ENCODE results near the gene GKN2. TPM values are rescaled to one million over a fixed set of nuclear protein-coding genes. Genes with fewer than 3 reads are reported as not detected.

GKN2 gene
- total RNA-seq, 1 experiment from 2014 or later, result not detected

GRCh38 chr2:68911246-68911645 is 41.4 kb downstream of the GKN2 start:
- DNase-seq, result no peak
- Mint-ChIP-seq H3K36me3 (ENCODE audit: insufficient read depth, unreplicated experiment) (no peaks in the 10 kb centered on the region), H3K27me3 (ENCODE audit: insufficient read depth, unreplicated experiment) (no peaks in the 10 kb centered on the region), H3K9me3 (ENCODE audit: unreplicated experiment) (no peaks in the 10 kb centered on the region), H3K4me1 (ENCODE audit: low read depth, unreplicated experiment) (no peaks in the 10 kb centered on the region), H3K4me3 (ENCODE audit: unreplicated experiment) (no peak overlapping the region), H3K27ac (ENCODE audit: unreplicated experiment) (no peak overlapping the region)
- H3K36me3 ChIP-seq (ENCODE audit: control insufficient read depth, insufficient read depth, low read length), result no peaks in the 10 kb centered on the region
- POLR2A ChIA-PET, result no interaction called here
- TF ChIP-seq CTCF (IDR thresholded peaks at IDR 0.05; ENCODE audit: insufficient read depth in 1 of 2, low read depth in 1 of 2, low read length in 1 of 2, severe bottlenecking in 1 of 2, unreplicated experiment in 1 of 2), result no peak
- H3K9me3 ChIP-seq, result no peaks in the 10 kb centered on the region
- H3K27me3 ChIP-seq (replicated peaks; ENCODE audit: control insufficient read depth, insufficient read depth, low read length), result no peaks in the 10 kb centered on the region
- CTCF ChIA-PET, result interaction anchor here (0.6 kb wide), 1 partner anchor 17 kb away, joined by 3 read pairs; no protein-coding TSS in a partner anchor
- intact Hi-C loops (cut with micrococcal nuclease; ENCODE audit: unreplicated experiment), result no loop called here
- BruUV-seq (replicated peaks), result no TSS peak
- no peaks in the 10 kb centered on the region for H3K4me1 ChIP-seq
- H3K4me3 ChIP-seq (ENCODE audit: low read depth, low read length), result no peak overlapping the region

- DNase-seq, result peak; percentile 68 to 76
- Histone ChIP-seq H3K27me3 (replicated peaks; ENCODE audit: control insufficient read depth, insufficient read depth, low read length) (no peaks in the 10 kb centered on the region), H3K36me3 (ENCODE audit: control insufficient read depth, insufficient read depth, low read length) (no peaks in the 10 kb centered on the region), H3K4me1 (no peaks in the 10 kb centered on the region), H3K9me3 (no peaks in the 10 kb centered on the region), H3K4me3 (ENCODE audit: low read depth, low read length) (no peak overlapping the region)
- Mint-ChIP-seq H3K27me3 (ENCODE audit: insufficient read depth, unreplicated experiment) (no peaks in the 10 kb centered on the region), H3K4me3 (ENCODE audit: unreplicated experiment) (no peak overlapping the region), H3K36me3 (ENCODE audit: insufficient read depth, unreplicated experiment) (no peaks in the 10 kb centered on the region), H3K27ac (ENCODE audit: unreplicated experiment) (no peak overlapping the region), H3K4me1 (ENCODE audit: low read depth, unreplicated experiment) (no peaks in the 10 kb centered on the region), H3K9me3 (ENCODE audit: unreplicated experiment) (no peaks in the 10 kb centered on the region)
- ChIA-PET POLR2A (no interaction called here), CTCF (interaction anchor here (0.6 kb wide), 1 partner anchor 1075 kb away, joined by 10 read pairs; no protein-coding TSS in a partner anchor)
- TF ChIP-seq CTCF (IDR thresholded peaks at IDR 0.05; ENCODE audit: insufficient read depth in 1 of 2, low read depth in 1 of 2, low read length in 1 of 2, severe bottlenecking in 1 of 2, unreplicated experiment in 1 of 2), result peak; percentile 85 to 96
- intact Hi-C loops (cut with micrococcal nuclease; ENCODE audit: unreplicated experiment), result loop anchor here (1.0 to 5.0 kb wide), 3 partner anchors 68 to 443 kb away; partner anchors contain the start of genes APLF and FBXO48
- BruUV-seq (replicated peaks), result no TSS peak
These were observed 42.7 kb downstream of the GKN2 start for GRCh38 chr2:68909793-68910674.

GRCh38 chr2:68908392-68908970 is 44.2 kb downstream of the GKN2 start:
- DNase-seq, result peak; percentile 11 to 43
- no peaks in the 10 kb centered on the region for H3K9me3 Mint-ChIP-seq (ENCODE audit: unreplicated experiment)
- CTCF ChIA-PET, result interaction anchor here (0.8 to 2.1 kb wide), 2 partner anchors 17 to 157 kb away, joined by 3 to 8 read pairs; no protein-coding TSS in a partner anchor
- no TSS peak for BruUV-seq (replicated peaks)
- H3K27me3 Mint-ChIP-seq (ENCODE audit: insufficient read depth, unreplicated experiment), result no peaks in the 10 kb centered on the region
- Histone ChIP-seq H3K4me3 (ENCODE audit: low read depth, low read length) (no peak overlapping the region), H3K4me1 (no peaks in the 10 kb centered on the region), H3K9me3 (no peaks in the 10 kb centered on the region; the same call in 1 of the 2 replicates), H3K36me3 (ENCODE audit: control insufficient read depth, insufficient read depth, low read length) (no peaks in the 10 kb centered on the region), H3K27me3 (replicated peaks; ENCODE audit: control insufficient read depth, insufficient read depth, low read length) (no peaks in the 10 kb centered on the region)
- intact Hi-C loops (cut with micrococcal nuclease; ENCODE audit: unreplicated experiment), result loop anchor here (5.0 kb wide), 2 partner anchors 66 to 441 kb away; partner anchors contain the start of genes APLF and FBXO48
- POLR2A ChIA-PET, result no interaction called here
- H3K4me3 Mint-ChIP-seq (ENCODE audit: unreplicated experiment), result no peak overlapping the region
- H3K4me1 Mint-ChIP-seq (ENCODE audit: low read depth, unreplicated experiment), result no peaks in the 10 kb centered on the region
- TF ChIP-seq CTCF (IDR thresholded peaks at IDR 0.05; ENCODE audit: insufficient read depth in 1 of 2, low read depth in 1 of 2, low read length in 1 of 2, severe bottlenecking in 1 of 2, unreplicated experiment in 1 of 2), result no peak
- H3K36me3 Mint-ChIP-seq (ENCODE audit: insufficient read depth, unreplicated experiment), result no peaks in the 10 kb centered on the region
- no peak overlapping the region for H3K27ac Mint-ChIP-seq (ENCODE audit: unreplicated experiment)

Measured in Caco-2 (cell line).